ENCODE measurements around the gene PTPRN2.
"Not testable (repeated sequence)": the region's sequence is repeated elsewhere in the genome, so short reads cannot be mapped to it uniquely, and the experiment has no call there.

Gene PTPRN2

DNA sequence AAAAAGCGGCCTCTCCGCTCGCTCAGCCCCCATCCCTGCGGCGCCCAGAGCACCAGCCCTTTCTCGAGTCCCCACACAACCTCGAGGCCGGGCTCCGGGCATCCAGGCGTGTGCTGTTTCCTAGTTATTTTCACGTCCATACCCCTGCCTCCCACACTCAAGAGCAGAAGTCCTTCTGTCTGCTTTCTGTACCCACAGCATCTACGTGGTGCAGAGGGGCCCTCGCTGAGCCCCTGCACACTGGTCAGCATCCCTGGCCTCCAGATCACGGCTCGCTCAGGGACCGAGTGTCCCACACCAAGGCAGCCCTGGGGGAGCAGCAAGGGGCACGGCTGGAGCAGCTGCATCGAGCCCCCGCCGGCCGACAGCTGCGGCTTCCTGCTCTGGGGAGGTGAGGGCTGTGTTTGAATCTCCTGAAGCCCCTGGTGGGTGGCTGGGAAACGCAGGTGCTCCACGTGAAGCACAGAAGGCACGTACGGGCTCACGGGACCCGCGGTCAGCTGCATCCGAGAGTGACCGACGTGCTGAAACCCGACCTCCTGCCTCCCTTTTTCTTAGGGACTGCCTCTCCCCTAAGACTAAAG is 917.8 kb downstream of the PTPRN2 start:
- DNase-seq, result no peak

GRCh38 chr7:157668884-157669767 is 918.5 kb downstream of the PTPRN2 start:
- no peak for DNase-seq

DNA sequence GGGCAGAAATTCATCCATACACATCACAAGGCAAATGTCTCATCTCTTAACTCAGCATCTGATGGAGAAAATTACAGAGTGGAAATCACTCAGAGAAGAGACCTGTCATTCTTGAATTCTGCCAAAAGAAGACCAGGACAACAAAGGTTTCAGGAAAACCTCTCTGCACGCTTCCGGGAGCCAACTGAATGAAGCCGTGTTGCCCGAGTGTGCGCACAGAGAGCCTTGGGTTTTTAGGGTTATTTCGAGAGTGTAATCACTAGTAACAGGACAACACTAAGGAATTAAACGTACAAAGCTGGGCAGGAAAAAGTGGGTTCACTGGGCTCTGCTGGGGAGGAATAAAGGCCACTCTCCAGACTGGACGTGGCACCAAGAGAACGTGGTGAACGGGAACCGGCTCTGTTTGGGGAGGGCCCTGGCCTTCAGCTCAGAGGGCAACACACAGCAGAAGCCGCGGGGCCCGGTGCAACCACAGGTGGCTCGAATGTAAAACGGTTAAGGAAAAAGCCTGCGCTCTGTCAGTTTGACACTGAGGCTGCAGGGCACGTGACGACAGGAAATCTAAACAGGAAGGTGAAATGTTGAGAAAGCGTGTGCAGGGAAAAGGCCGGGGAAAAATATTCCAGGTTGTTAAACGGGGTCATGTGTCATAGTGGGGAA is 919.3 kb downstream of the PTPRN2 start:
- no peak for DNase-seq

DNA sequence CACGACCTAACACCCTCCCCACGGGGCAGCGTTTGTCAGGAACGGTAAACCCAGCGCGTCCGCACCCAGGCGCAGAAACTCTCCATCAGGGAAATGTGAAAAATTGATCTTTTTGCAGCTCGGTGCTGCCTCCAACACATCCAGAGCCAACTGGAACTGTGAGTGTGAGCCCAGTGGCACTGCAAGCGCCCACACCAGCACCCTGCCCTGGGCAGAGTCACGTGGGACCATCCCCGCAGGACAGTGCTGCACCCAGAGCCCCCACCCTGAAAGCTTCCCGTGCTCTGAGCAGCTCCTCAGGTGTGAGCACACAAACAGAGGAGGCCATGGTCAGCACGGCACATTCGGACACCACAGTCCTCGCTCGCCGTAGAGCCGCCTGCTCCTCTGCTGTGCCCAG is 919.9 kb downstream of the PTPRN2 start:
- DNase-seq, result no peak

- DNase-seq, result no peak
Measured at GRCh38 chr7:157667261-157667660, 920.4 kb downstream of the PTPRN2 start.

GRCh38 chr7:157666530-157667040 is 921.0 kb downstream of the PTPRN2 start:
- no peak for DNase-seq

- not testable (repeated sequence) for DNase-seq
Measured at GRCh38 chr7:157665634-157665988, 922.0 kb downstream of the PTPRN2 start.

DNA sequence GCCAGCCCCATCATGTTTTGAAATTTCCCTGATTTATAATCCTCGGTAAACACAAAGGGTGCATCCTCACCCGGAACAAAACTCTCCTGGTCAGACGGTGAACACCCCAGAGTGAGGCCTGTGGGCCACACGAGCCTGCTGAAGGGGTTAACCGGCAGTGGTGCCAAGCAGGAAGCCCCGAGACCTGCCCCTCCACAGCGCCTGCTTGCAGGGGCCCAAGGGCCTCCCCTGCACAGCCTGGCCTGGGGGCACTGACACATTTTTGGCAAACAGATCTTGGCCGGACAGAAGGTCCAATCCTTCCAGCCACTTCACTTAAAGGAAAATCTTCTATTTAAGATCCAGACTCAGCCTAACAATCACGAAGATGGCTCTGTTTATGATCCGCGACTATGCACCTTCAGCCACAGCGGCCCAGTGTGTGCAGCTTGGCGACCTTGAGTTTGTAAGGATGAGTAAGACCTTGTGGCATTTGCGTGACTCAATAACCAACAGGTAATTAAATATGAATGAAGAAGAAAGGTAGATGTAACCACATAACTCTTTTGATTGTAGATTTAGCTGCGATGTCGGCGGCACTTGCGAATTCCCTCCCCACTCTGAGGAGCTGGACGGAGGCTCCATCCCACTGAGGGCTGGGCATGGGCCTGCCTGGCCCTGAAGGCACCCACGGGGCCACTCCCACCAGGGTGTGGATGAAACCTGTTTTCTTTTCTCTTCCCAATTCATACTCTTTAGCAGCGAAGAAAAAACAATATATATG is 922.6 kb downstream of the PTPRN2 start:
- DNase-seq, result no peak

GRCh38 chr7:157664034-157664433 is 923.6 kb downstream of the PTPRN2 start:
- no peak for DNase-seq

DNA sequence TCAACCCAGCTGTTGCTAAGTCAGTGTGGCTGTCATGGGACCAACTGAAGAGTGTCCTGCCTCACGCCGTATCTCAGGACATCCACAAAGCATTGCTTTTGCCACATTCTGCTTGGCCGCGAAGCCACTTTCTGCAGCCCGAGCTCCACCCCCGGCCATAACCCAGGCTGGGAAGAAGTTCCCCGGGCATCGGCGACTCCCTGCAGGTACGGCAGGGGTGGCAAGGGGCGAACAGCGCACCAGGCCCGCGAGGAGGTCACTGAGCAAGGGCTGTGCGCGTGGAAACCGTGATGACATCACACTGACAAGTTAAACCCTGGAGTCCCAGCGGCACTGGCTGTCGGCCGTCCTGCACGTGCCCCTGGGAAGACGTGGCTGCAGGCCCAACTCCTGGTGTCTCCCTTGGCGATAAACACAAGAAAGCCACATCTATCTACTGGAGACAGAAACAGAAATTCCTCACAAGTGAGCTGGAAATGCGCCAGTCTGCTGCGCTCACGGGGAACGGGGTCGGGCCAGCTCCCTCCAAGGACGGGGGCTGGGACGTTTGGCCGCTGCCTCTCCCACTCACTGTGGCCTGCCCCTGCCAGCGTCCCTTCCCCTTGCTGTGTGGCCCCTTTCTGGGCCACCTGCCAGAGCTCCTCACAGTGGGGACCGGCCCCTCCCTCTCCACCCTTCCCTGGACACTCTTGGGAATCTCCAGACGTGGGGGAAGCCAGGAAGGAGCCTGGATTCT is 924.5 kb downstream of the PTPRN2 start:
- peak; percentile 35 for DNase-seq

DNA sequence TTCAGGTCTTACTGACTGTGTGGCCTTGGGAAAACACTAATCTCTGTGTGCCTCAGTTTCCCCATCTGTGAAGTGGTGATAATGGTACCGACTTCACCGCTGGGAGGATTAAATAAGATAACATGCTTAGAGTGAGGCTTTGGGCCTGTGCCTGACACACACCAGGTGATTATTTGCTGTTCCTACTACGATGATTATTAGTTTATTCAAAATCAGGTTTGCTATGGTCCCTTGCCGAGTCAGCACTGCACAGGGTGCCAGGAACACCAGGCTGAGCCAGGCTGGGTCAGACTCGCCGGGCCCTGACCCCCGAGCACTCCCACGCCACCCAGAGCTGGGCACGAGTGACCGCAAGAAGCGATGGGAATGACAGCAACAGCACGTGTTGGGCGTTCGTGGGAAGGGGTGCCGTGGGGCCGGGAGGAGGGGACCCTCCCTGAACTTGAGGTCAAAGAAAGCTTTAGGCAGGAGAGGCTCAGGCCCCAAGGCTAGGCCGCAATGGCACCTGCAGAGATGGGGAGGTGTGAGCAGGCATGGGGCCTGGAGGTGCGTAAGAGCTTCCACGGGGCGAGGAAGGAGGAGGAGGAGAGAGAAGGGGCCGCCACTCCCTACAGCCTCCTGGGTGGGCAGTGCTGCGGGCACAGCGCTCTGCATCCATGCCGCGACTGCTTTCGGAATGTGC is 925.4 kb downstream of the PTPRN2 start:
- DNase-seq, result no peak

- no peak for DNase-seq
Measured at GRCh38 chr7:157661611-157661975, 926.0 kb downstream of the PTPRN2 start.

DNA sequence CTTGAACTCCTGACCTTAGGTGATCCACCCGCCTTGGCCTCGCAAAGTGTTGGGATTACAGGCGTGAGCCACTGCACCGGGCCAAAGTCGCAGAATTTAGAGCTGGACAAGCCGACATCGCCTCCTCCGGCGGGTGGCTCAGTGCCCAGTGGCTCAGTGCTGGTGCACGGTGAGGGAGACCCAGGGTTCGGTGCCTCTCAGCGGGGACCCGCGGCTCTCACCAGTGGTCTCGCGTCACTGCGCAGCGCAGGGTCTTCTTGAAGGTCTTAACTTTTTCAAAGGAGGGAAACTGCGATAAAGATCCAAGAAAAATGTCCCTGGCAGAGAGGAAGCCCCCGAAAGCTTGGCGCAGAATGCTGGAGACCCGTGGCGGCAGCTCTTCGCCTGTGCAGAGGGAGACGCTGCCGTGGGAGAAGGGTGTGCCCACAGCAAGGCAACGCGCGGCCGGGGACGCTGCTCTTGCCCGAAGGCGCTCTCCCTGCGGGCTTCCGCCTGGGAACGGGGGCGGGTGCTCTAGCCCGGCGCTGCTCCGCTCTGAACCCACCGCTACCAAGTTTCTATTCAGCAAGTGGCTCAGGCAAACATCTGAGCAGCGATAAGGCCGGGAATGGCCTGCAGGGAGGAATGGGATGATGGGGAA is 926.5 kb downstream of the PTPRN2 start:
- DNase-seq, result no peak

DNA sequence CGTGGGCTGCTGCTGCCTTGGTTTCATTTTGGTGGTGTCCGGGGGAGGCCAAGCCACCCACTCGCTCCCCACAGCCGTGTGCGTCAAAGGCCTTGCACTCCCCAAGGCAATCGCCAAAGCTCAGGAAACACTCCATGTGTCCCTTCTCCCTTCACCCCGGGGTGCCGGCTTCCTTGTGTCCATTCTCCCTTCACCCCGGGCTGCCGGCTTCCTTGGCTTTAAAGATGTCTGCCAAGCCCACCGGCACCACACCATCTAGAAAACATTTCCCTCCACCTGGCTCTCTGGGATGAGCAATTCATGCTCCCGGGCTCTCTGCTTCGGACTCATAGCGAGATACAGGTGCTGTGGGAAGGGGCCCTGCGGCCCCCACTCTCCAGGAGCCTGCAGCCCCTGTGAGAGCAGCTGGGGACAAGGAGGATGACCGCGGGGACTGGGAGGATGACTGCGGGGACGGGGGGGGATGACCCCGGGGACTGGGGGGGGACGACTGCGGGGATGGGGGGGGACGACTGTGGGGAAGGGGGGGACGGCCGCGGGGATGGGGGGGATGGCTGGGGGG is 928.7 kb downstream of the PTPRN2 start:
- no peak for DNase-seq

GRCh38 chr7:157657741-157658740 is 929.6 kb downstream of the PTPRN2 start:
- DNase-seq, result no peak

DNA sequence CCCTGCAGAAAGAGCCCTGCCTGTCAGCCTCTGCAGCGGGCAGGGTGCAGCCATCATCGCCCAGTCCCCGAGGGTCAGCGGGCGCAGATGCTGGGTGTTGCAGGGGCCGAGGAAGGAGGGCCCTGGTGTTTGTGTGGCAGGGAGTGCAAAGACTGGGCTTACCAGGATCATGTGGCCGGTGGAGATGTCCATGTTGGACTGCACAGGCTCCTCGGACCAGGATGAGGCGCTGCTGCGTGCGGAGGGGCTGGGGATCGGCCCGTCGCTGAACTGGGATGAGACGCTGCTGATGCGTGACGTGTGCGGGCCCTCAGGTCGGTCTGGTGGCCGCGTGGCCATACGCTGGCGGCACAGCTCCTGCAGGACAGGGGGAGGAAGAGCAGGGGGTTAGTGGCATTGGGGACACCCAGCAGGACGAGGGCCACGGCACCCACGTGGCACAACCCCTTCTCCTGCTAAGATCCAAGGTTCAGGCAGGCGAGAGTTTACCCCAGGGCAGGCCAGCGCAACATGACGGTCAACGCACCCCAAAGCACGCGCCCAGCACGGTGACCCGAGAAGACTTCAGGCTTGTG is 931.3 kb downstream of the PTPRN2 start:
- DNase-seq, result no peak

DNA sequence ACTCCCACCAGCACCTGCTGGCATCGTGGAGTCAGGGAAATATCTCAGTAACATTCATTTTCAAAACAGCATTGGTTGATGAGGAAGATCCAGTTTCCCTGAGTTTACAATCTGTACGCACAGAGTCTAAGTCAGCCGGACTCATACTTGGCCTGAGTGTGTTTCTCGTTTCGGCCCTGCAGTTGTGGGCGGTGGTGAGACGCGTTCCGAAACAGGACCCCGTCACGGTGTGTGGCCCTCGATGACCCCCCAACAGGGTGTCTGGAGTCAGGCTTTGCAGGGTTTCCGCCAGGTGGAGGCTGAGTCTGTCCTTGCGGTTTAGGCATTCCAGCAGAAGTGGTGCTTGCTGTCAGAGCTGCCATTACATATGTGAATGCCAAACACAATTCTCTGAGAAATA is 933.3 kb downstream of the PTPRN2 start:
- DNase-seq, result no peak

DNA sequence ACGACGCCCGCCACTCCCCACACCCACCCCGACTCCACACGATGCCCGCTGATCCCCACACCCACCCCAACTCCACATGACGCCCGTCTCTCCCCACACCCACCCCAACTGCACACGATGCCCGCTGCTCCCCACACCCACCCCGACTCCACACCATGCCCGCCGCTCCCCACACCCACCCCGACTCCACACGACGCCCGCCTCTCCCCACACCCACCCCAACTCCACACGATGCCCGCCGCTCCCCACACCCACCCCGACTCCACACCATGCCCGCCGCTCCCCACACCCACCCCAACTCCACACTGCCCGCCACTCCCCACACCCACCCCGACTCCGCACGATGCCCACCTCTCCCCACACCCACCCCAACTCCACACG is 933.8 kb downstream of the PTPRN2 start:
- DNase-seq, result no peak

All from NCI-H2171 (cell line).